ENCODE measurements around the gene EIF4ENIF1.
"Not testable (repeated sequence)": the region's sequence is repeated elsewhere in the genome, so short reads cannot be mapped to it uniquely, and the experiment has no call there.

EIF4ENIF1 gene

GRCh38 chr22:31488988-31489617 is 539 bp downstream of the EIF4ENIF1 start:
- Histone ChIP-seq H3K27me3 (ENCODE audit: insufficient read depth, poor library complexity, severe bottlenecking) (no peaks in the 10 kb centered on the region), H3K36me3 (ENCODE audit: low read depth) (peaks cover 36% of the 10 kb centered on the region), H3K27ac (ENCODE audit: poor library complexity, severe bottlenecking) (peak overlapping the region; percentile 78), H3K4me3 (ENCODE audit: severe bottlenecking) (peak overlapping the region; percentile 74), H3K9me3 (ENCODE audit: severe bottlenecking) (no peaks in the 10 kb centered on the region), H3K4me1 (ENCODE audit: insufficient read depth, poor library complexity, severe bottlenecking) (no peaks in the 10 kb centered on the region)
- peak; percentile 32; the same call in 2 of the 3 replicates for ATAC-seq (ENCODE audit: low read depth)
- no peak for DNase-seq (ENCODE audit: low spot score)
- TF ChIP-seq CTCF (IDR thresholded peaks at IDR 0.05; ENCODE audit: poor library complexity, severe bottlenecking), result no peak

GRCh38 chr22:31488346-31488883 is 1.2 kb downstream of the EIF4ENIF1 start:
- TF ChIP-seq CTCF (IDR thresholded peaks at IDR 0.05; ENCODE audit: poor library complexity, severe bottlenecking), result no peak
- Histone ChIP-seq H3K36me3 (ENCODE audit: low read depth) (peaks cover 43% of the 10 kb centered on the region), H3K27ac (ENCODE audit: poor library complexity, severe bottlenecking) (peak overlapping the region; percentile 78), H3K27me3 (ENCODE audit: insufficient read depth, poor library complexity, severe bottlenecking) (no peaks in the 10 kb centered on the region), H3K4me3 (ENCODE audit: severe bottlenecking) (peak overlapping the region; percentile 74), H3K9me3 (ENCODE audit: severe bottlenecking) (no peaks in the 10 kb centered on the region), H3K4me1 (ENCODE audit: insufficient read depth, poor library complexity, severe bottlenecking) (no peaks in the 10 kb centered on the region)
- DNase-seq (ENCODE audit: low spot score) (no peak), ATAC-seq (ENCODE audit: low read depth) (no peak)

- Histone ChIP-seq H3K4me1 (ENCODE audit: insufficient read depth, poor library complexity, severe bottlenecking) (no peaks in the 10 kb centered on the region), H3K4me3 (ENCODE audit: severe bottlenecking) (no peak overlapping the region), H3K9me3 (ENCODE audit: severe bottlenecking) (no peaks in the 10 kb centered on the region), H3K36me3 (ENCODE audit: low read depth) (peaks cover 51% of the 10 kb centered on the region), H3K27me3 (ENCODE audit: insufficient read depth, poor library complexity, severe bottlenecking) (no peaks in the 10 kb centered on the region), H3K27ac (ENCODE audit: poor library complexity, severe bottlenecking) (no peak overlapping the region)
- DNase-seq (ENCODE audit: low spot score) (no peak), ATAC-seq (ENCODE audit: low read depth) (no peak)
- TF ChIP-seq CTCF (IDR thresholded peaks at IDR 0.05; ENCODE audit: poor library complexity, severe bottlenecking), result no peak
Observed at GRCh38 chr22:31486951-31487350, 2.7 kb downstream of the EIF4ENIF1 start.

- H3K27me3 ChIP-seq (ENCODE audit: insufficient read depth, poor library complexity, severe bottlenecking); H3K9me3 ChIP-seq (ENCODE audit: severe bottlenecking); ATAC-seq (ENCODE audit: low read depth); DNase-seq (ENCODE audit: low spot score); H3K27ac ChIP-seq (ENCODE audit: poor library complexity, severe bottlenecking); H3K4me1 ChIP-seq (ENCODE audit: insufficient read depth, poor library complexity, severe bottlenecking); H3K4me3 ChIP-seq (ENCODE audit: severe bottlenecking): not testable (repeated sequence)
- H3K36me3 ChIP-seq (ENCODE audit: low read depth), result peaks cover 57% of the 10 kb centered on the region
Observed at GRCh38 chr22:31486369-31486768, 3.3 kb downstream of the EIF4ENIF1 start.

GRCh38 chr22:31482470-31482869 is 7.2 kb downstream of the EIF4ENIF1 start:
- H3K27me3 ChIP-seq (ENCODE audit: insufficient read depth, poor library complexity, severe bottlenecking); ATAC-seq (ENCODE audit: low read depth); H3K4me1 ChIP-seq (ENCODE audit: insufficient read depth, poor library complexity, severe bottlenecking); H3K4me3 ChIP-seq (ENCODE audit: severe bottlenecking); DNase-seq (ENCODE audit: low spot score); H3K27ac ChIP-seq (ENCODE audit: poor library complexity, severe bottlenecking); H3K9me3 ChIP-seq (ENCODE audit: severe bottlenecking): not testable (repeated sequence)
- peaks cover 77% of the 10 kb centered on the region for H3K36me3 ChIP-seq (ENCODE audit: low read depth)

- Histone ChIP-seq H3K4me1 (ENCODE audit: insufficient read depth, poor library complexity, severe bottlenecking) (no peaks in the 10 kb centered on the region), H3K9me3 (ENCODE audit: severe bottlenecking) (no peaks in the 10 kb centered on the region), H3K27me3 (ENCODE audit: insufficient read depth, poor library complexity, severe bottlenecking) (no peaks in the 10 kb centered on the region), H3K36me3 (ENCODE audit: low read depth) (peaks cover 72% of the 10 kb centered on the region), H3K27ac (ENCODE audit: poor library complexity, severe bottlenecking) (no peak overlapping the region), H3K4me3 (ENCODE audit: severe bottlenecking) (no peak overlapping the region)
- no peak for ATAC-seq (ENCODE audit: low read depth)
- TF ChIP-seq CTCF (IDR thresholded peaks at IDR 0.05; ENCODE audit: poor library complexity, severe bottlenecking), result no peak
- no peak for DNase-seq (ENCODE audit: low spot score)
Observed at GRCh38 chr22:31481129-31481528, 8.5 kb downstream of the EIF4ENIF1 start.

Measured in RWPE2 (cell line).